HTR-8/SVneo (cell line): ENCODE results near the gene UBXN7.
"Not testable (repeated sequence)": the region's sequence is repeated elsewhere in the genome, so short reads cannot be mapped to it uniquely, and the experiment has no call there.

ENCODE experiments used
- DNase-seq: peaks from one replicate; pipeline ENCODE4 v3.0.0; 2011; ENCODE audit warnings: low spot score, mixed read lengths; ENCODE audit not compliant: insufficient read length
- FAIRE-seq: peaks from 2 replicates; lab custom pipeline; 2011; peaks lifted over from hg19 to GRCh38; lab: Jason Lieb, UNC

Gene UBXN7

GRCh38 chr3:196421668-196422067 is 10.6 kb downstream of the UBXN7 start:
- not testable (repeated sequence) for FAIRE-seq, DNase-seq

GRCh38 chr3:196419386-196419785 is 12.8 kb downstream of the UBXN7 start:
- FAIRE-seq, result no peak
- DNase-seq, result no peak

- FAIRE-seq (no peak), DNase-seq (no peak)
Observed at GRCh38 chr3:196418601-196419000, 13.6 kb downstream of the UBXN7 start.

- no peak for FAIRE-seq
Observed at GRCh38 chr3:196414469-196414868, 17.8 kb downstream of the UBXN7 start.

GRCh38 chr3:196412704-196413103 is 19.5 kb downstream of the UBXN7 start:
- no peak for DNase-seq
- FAIRE-seq, result no peak

More at GRCh38 chr3:196414469-196414868, 17.8 kb downstream of the UBXN7 start:
- DNase-seq, result no peak

GRCh38 chr3:196409409-196409808 is 22.8 kb downstream of the UBXN7 start:
- FAIRE-seq (no peak), DNase-seq (no peak)

- FAIRE-seq, result no peak
- DNase-seq, result no peak
Observed at GRCh38 chr3:196408565-196409300, 23.5 kb downstream of the UBXN7 start.

- DNase-seq (peak; percentile 62), FAIRE-seq (no peak)
Observed at GRCh38 chr3:196406811-196407470, 25.3 kb downstream of the UBXN7 start.

GRCh38 chr3:196400331-196400730 is 31.9 kb downstream of the UBXN7 start:
- DNase-seq (no peak), FAIRE-seq (no peak)

- peak; percentile 71 for DNase-seq
- peak; percentile 26 for FAIRE-seq
Observed at GRCh38 chr3:196399485-196399945, 32.7 kb downstream of the UBXN7 start.

- FAIRE-seq (no peak), DNase-seq (no peak)
Observed at GRCh38 chr3:196398782-196399181, 33.4 kb downstream of the UBXN7 start.

GRCh38 chr3:196397941-196398340 is 34.3 kb downstream of the UBXN7 start:
- no peak for FAIRE-seq
- no peak for DNase-seq

GRCh38 chr3:196390116-196390515 is 42.1 kb downstream of the UBXN7 start:
- no peak for FAIRE-seq
- DNase-seq, result no peak

- FAIRE-seq (no peak), DNase-seq (no peak)
Observed at GRCh38 chr3:196388956-196389355, 43.3 kb downstream of the UBXN7 start.

- FAIRE-seq, DNase-seq: not testable (repeated sequence)
Observed at GRCh38 chr3:196387941-196388340, 44.3 kb downstream of the UBXN7 start.

- FAIRE-seq, DNase-seq: not testable (repeated sequence)
Observed at GRCh38 chr3:196386797-196387196, 45.4 kb downstream of the UBXN7 start.

GRCh38 chr3:196386034-196386433 is 46.2 kb downstream of the UBXN7 start:
- not testable (repeated sequence) for FAIRE-seq, DNase-seq

GRCh38 chr3:196385446-196385845 is 46.8 kb downstream of the UBXN7 start:
- not testable (repeated sequence) for DNase-seq, FAIRE-seq

GRCh38 chr3:196378146-196378841 is 53.9 kb downstream of the UBXN7 start:
- no peak for FAIRE-seq
- no peak for DNase-seq

- no peak for FAIRE-seq
Observed at GRCh38 chr3:196377321-196377720, 54.9 kb downstream of the UBXN7 start.

GRCh38 chr3:196365736-196366135 is 66.5 kb downstream of the UBXN7 start:
- FAIRE-seq, result no peak
- DNase-seq, result no peak

More at GRCh38 chr3:196377321-196377720, 54.9 kb downstream of the UBXN7 start:
- no peak for DNase-seq
